ENCODE data around the gene C2CD3.
"Not testable (repeated sequence)": the region's sequence is repeated elsewhere in the genome, so short reads cannot be mapped to it uniquely, and the experiment has no call there.

C2CD3 gene

DNA sequence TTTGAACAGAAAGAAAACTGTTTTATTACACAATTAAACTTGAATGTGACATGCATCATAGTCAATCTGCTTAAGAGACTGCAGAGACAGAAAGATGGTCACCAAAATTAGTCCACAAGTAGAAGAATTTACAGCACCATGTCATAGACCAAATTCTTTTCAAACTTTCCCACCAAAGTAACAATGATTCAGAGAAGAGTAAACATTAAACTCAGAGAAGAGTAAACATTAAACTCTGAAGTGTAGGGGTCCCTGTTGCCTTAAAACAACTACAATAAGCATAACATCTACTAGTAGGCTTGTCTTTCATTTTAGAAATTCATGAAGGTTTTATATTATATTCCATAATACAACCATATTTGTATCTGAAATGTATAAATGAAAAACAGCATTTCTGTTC is 104.1 kb downstream of the C2CD3 start:
- DNase-seq: not testable (repeated sequence)

DNA sequence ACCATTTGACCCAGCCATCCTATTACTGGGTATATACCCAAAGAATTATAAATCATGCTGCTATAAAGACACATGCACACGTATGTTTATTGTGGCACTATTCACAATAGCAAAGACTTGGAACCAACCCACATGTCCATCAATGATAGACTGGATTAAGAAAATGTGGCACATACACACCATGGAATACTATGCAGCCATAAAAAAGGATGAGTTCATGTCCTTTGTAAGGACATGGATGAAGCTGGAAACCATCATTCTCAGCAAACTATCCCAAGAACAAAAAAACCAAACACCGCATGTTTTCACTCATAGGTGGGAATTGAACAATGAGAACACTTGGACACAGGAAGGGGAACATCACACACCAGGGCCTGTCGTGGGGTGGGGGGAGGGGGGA is 105.3 kb downstream of the C2CD3 start:
- DNase-seq: not testable (repeated sequence)

DNA sequence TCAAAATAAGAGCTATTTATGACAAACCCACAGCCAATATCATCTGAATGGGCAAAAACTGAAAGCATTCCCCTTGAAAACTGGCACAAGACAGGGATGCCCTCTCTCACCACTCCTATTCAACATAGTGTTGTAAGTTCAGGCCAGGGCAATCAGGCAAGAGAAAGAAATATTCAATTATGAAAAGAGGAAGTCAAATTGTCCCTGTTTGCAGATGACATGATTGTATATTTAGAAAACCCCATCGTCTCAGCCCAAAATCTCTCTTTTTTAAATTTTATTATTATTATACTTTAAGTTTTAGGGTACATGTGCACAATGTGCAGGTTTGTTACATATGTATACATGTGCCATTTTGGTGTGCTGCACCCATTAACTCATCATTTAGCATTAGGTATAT is 107.2 kb downstream of the C2CD3 start:
- not testable (repeated sequence) for DNase-seq

DNA sequence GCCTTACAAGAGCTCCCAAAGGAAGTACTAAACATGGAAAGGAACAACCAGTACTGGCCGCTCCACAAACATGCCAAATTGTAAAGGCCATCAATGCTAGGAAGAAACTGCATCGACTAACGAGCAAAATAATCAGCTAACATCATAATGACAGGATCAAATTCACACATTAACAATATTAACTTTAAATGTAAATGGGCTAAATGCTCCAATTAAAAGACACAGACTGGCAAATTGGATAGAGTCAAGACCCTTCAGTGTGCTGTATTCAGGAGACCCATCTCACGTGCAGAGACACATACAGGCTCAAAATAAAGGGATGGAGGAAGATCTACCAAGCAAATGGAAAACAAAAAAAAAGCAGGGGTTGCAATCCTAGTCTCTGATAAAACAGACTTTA is 109.2 kb downstream of the C2CD3 start:
- not testable (repeated sequence) for DNase-seq

DNA sequence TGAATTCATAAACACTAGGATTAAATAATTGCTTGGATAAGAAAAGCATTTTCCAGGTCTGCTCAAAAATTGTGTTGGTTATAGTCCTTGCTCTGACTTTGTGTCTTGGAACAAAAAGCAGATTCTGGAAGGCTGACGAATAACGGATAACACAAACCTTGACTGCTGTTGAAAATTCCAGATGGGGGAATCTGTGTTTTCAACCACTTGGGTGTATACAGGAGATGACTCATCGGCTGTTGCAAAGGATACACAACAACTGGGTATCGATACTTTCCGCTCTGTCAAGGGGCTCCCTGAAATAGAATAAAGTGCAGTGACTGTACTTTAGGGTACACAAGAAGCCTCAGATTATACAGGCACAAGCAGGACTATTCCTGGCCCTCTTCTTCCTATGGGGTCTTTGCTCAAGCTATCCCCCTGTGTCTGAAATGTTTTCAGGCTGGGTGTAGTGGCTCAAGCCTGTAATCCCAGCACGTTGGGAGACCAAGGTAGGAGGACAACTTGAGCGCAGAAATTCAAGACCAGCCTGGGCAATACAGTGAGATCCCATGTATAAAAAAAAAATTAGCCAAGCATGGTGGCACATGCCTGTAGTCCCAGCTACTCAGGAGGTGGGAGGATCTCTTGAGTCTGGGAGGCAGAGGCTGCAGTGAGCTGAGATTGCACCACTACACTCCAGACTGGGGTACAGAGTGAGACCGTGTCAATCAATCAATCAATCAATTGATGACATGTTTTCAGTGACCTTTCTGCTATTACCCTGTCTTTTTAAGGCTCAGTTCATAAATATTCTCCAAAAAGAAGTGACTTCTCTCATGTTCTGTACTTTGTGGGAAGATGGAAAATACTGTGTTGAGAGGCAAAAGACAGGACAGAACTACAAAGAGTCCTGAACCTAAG is 113.3 kb downstream of the C2CD3 start:
- no peak for DNase-seq

DNA sequence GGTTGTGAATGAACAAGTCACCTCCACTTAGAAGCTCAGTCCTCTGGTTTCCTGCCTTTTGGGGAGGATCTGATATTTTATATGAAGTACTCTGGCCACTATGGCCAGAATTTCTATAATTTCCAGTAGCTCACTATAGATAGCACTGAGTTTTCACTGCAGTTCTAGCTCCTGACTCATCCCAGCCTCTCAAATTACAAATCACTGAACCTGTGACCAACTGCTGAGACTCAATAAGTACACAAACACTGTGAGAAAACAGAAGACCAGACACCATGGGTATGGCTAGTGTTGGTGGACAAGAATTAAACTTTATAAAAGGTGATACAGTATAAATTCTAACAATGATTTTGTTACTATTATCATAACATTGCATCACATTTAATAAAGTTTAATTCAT is 114.9 kb downstream of the C2CD3 start:
- DNase-seq: no peak

DNA sequence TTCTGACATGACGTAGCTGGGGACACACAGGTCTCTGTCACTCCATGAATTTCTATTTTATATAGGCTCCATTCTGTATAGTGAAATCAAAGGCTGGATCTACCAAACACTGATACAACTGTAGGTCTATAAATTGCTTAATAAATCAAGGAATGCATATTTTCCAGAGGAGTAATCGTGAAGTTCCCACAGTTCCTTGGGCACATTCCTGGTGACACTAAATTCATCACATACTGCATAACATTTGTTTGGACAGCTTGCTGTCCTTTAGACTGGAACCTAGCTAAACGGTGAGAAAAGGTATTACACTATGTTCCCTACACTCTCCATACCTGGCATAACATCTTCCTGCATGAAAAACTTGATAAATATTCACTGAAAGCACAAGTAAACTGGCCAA is 120.3 kb downstream of the C2CD3 start:
- no peak for DNase-seq

DNA sequence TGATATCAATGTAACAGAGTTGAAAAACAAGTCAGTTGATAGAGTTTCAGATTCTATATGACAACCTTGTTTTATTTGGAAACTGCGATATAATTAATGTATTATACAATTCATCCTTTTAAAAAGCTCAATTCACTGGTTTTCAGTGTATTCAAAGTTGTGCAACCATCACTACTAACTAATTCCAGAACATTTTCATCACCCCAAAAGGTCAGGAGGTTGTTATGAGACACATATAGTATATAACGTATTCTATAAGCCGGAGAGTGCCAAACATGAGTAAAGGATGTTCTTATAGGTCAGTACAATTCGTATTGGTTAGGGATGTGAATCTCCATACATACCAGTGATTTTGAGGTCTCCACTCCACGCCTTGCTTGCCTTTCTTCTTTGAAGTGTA is 121.8 kb downstream of the C2CD3 start:
- DNase-seq: no peak

DNA sequence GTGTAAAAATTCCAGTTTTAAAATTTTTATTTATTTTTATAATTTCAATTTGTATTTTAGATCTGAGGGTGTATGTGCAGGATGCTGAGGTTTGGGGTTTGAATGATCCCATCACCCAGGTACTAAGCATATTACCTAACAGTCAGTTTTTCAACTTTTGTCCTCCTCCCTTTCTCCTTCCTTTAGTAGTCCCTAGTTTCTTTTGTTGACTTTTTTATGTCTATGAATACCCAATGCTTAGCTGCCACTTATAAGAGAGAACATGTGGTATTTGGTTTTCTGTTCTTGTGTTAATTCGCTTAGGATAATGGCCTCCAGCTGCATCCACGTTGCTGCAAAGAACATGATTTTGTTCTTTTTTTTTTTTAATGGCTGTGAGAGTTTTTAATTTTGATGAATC is 126.3 kb downstream of the C2CD3 start:
- DNase-seq: no peak

DNA sequence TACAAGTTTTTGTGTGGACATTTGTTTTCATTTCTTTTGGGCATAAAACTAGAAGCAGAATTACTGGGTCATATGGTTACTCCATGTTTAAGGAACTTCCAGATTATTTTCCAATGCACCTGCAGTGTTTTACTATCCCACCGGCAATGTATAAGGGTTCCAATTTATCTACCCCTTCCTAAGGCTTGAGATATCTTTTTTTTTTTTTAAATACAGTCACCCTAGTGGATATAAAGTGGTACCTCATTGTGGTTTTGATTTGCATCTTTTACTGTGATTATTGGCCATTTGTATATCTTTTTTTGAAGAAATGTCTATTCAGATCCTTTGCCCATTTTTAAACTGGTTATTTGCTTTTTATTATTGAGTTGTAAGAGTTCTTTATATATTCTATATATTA is 127.4 kb downstream of the C2CD3 start:
- no peak for DNase-seq

DNA sequence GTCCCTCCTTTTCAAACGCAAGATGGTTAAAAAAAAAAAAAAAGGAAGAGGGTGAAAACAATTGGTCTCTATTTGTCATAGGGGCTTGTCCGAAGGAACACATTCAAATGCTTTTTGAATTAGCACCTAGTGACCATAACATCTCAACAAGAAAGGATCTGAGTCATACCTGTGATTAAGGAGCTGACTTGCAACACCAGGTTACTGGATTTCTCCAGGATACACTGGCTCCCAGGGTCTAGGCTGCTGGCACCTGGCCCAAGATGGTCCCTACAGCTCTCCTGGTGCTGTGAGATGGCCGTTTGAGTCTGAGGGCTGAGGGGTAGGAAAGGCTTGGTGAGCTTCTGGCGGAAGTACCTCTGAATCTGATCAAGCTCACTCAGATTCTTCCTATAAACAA is 133.5 kb downstream of the C2CD3 start:
- DNase-seq: no peak

DNA sequence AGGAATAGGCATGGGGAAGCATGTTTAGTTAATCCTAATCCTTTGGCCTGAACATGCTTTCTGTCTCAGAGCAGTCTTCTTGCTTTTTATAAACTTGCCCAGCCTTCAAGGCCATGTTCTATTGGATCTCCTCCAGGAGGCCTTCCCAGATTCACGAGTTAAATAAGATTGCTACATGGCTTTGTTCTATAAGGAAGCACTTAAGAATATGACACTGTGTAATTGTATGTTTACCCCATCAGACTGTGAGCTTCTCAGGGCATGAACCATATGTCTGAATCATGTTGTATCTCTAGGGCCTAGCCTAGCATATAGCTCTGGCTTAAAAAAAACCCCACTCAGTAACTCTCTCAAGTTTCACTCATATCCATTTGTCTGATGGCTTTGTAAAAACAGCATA is 135.5 kb downstream of the C2CD3 start:
- DNase-seq: no peak

DNA sequence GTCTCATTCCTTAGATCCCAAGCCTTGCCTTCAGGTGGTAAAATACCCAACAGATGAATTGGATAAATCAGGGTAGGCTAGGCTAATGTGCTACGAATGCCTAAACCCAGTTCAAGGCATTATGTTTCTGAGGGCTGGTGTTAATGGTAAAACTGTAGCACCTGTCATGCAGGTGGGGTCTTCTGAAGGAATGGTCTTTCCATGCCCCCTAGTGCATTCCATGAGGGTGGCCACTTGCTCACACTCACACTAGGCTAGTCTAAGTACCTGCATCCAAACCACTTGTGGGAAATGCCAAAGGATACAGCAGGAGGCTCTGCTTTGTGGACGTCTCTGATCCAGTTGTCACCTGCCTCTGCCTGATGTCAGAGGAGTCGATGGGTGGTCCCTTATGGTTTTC is 137.8 kb downstream of the C2CD3 start:
- DNase-seq: no peak

DNA sequence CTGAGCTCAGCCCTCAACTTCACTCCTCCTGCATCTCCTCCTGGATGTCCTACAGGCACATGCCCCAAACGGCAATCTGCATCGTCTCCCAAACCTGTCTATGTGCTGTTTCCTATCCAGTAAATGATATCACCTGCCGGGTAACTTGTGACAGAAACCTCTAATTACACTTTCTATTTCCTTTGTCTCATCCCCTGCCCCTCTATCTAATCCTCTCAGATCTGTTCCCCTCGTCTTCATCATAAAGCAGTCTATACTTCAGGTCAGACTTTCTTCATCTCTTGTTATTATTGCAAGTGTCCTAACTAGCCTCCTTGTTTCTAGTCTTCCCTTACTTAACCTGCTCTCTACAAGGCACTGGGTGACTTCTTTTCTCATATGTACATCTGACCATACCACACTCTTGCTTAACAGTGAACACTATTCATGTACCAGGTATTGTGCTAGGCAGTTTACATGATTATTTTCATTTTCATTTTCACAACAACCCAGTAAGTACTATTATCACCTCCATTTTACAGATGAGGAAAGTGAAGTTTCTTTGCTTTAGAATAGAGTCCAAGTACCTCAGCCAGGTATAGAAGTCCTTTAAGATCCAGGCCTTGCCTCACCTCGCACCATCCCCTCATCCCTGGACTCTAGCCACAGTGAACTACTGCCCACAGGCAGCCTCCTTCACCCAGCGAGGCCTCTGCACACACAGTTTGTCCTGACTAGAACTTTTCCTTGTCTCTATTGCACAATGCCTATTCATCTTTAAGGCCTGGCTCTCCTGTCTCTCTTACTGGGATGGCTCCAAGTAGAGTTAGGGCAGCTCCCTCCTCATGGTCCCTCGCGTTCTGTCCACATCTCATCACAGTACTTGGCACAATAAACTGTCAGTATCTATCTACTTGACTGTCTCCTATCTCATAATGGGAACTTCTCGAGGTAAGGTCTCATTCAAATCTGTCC is 139.8 kb downstream of the C2CD3 start:
- DNase-seq: no peak

DNA sequence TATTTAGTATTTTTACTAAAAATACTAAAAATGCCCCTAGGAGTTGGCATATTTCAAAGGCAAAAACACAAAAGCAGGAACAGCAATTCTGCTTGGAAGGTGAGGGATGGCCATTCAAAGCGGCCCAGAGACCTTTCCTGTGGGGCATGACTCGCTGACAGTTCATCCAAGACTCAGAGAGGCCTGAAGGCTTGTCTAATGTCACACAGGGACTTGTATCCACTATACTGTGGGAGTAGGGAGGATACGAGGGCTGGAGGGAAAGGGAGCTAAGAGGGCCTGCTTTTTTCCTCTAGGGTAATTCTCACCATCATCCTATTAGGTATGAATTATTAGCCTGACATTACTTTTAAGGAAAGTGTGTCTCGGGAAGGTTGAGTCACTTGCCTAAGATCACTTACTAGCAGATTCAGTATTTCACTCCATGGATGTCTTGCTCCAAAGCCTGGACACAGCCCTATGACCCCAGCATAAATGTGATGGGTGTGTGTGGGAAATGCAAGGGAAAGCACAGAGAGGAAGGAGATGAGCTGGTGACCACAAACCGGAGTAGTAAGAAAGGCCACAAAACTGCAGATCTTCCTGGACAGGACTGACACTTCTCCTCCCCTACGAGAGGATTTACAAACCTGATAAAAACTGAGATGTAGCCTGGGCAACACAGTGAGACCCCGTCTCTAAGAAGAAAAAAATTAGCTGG is 145.2 kb downstream of the C2CD3 start:
- DNase-seq: no peak

DNA sequence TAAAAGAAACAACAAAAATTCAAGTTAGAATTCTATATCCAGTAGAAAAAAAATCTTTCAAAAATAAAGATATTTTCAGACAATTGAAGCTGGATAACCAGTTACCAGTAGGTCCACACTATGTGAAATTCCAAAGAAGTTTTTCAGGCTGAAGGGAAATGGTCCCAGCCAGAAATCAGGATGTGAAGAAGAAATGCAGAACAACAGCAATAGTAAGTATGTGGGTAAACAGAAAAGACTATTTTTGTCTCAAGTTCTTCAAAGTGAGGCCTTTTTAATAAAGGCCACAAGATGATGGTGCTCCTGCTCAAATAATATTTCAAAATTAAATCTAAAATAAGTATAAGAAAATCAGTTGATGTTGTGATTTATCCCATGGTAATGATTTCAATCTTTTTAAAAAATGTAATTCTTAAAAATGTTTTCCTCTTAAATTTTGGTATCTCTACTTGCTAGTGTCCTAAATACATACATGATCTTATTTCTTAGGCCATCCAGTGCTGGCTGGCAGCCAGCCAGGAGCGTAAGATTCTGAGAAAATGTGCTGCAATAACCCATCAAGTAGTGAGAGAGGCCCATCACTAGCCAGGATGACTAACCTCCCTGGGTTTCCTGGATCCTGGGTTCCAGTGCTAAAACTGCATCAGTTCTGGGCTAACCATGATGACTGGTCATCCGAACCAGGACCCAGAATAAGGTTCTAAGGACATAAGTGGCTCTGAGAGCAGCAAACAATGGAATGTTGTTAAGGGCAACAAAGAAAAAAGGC is 146.4 kb downstream of the C2CD3 start:
- DNase-seq: no peak

DNA sequence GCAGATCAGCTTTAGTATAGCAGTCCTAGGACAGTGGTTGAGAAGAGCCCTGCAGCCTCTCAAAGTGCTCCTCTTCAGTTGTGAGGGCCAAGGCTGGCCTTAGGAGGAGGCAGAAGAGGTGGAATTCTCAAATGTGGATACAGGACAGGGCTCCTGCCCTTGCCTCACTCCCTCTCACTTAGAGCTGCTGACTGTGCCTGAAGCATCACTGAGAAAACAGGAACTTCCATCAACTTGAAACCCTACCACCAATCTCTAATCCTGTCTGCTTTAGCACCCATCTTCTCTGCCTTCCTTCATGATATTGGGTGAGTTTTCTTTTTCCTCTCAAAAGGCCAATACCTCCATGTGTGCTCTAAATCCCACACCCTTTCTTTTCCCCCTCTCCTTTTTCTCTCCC is 147.5 kb downstream of the C2CD3 start:
- DNase-seq: no peak

DNA sequence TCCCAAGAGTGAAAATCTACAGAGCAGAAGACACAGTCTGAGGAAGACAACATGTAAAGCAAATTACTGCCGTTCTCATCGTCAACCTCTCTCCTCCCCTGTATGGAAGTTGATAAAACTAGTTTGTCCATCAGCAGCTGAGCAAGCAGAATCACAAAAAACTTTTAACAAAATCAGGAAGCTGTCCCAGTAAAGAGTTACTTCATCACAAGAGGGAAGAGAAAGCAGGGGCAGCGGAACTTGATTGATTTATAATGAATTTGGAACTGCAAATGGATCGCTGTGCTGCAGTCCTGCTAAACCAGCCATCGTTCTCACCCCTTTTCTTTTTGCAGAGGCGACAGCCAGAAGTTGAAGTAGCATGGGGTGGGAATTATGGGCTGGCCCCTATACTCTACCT is 148.3 kb downstream of the C2CD3 start:
- no peak for DNase-seq

DNA sequence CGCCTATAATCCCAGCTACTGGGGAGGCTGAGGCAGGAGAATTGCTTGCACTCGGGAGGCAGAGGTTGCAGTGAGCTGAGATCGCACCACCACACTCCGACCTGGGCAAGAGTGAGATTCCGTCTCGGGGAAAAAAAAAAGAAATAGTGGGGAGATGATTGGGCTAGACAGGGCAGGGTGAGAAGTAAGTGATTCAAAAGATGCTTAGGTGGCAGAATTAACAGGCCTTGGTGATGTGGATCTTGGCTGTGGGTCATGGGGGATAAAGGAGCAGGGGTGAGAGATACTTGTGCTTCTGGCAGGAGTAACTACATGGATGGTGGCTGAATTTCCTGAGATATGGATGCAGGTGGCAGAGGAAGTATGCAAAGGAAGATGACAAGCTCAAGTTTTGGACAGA is 148.8 kb downstream of the C2CD3 start:
- DNase-seq: no peak

DNA sequence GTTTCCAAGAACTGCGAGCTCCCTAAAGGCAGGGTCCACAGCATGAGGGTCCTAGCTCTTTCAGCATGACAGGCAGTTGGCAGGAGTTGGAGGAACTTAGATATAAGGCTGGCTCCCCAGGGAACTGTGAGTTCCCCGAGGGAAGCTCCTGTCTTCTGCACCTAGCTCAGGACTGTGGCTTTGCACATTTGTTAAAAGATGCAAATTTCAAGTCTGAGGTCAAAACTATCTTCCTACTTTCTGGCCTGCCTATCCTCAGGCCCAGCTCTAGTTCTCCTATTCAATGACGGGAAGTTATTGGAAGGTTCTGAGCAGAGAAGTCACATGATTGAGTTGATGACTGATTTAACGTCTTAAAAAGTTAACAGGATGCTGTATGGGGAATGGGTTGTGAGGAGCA is 150.3 kb downstream of the C2CD3 start:
- DNase-seq: no peak

DNA sequence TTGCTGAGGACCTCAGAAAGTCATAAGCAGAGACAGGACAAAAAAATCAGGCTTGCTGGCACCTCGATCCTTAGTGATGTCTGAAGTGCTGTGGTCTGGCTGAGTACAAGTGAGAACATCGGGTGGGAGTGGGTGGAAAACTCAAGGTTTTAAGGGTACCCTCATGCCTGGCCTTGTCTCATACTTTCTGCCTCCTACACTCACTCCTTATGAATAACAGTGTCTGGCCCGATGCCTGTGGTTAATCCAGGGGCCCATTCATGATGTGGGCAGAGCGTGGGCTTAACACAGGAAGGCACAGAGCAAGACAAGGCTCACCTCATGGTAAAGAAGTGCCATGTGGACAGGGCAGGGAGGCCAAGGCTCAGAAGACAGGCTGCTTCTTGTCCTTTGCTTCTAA is 150.9 kb downstream of the C2CD3 start:
- no peak for DNase-seq

DNA sequence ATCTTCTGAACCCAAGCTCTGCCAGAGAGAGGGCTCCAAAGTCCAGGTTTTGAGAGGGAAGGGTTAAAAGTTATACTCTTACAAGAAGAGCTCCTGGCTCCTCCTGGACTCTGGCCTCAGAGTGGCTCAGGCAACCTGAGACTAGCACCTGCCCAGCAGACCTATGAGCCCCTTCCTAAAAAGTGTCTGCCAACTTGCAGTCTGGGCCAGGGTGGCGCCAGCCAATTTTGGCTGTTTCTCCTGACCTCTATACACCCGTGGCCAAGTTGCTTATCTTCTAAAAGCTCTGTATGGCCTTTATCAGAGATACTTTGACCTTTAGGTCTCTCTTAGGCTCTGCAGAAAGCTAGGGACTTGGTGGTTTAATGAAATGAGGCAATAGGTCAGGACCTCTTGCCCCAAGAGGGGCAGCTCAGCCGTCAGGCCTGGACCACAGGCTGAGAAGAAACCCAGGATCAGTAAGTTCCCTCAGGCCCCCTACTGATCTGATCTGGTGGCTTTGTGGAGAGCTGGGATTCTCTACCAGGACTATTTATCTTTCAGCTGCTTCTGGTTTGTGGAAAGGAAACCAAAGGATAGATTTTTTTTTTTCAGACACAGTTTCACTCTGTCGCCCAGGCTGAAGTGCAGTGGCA is 151.6 kb downstream of the C2CD3 start:
- DNase-seq: no peak
